GM18858 (cell line): ENCODE measurements around the gene ITGB5.
"Not testable (repeated sequence)": the region's sequence is repeated elsewhere in the genome, so short reads cannot be mapped to it uniquely, and the experiment has no call there.

Source experiments
- ATAC-seq: cut with Tn5 transposase; IDR thresholded peaks from one replicate; pipeline ENCODE4 v1.9.1; 2021; ENCODE audit not compliant: unreplicated experiment

The ITGB5 gene

GRCh38 chr3:124791142-124791541 lies 96.0 kb downstream of the ITGB5 start:
- no peak for ATAC-seq

GRCh38 chr3:124789103-124789502 lies 98.1 kb downstream of the ITGB5 start:
- ATAC-seq: not testable (repeated sequence)

DNA sequence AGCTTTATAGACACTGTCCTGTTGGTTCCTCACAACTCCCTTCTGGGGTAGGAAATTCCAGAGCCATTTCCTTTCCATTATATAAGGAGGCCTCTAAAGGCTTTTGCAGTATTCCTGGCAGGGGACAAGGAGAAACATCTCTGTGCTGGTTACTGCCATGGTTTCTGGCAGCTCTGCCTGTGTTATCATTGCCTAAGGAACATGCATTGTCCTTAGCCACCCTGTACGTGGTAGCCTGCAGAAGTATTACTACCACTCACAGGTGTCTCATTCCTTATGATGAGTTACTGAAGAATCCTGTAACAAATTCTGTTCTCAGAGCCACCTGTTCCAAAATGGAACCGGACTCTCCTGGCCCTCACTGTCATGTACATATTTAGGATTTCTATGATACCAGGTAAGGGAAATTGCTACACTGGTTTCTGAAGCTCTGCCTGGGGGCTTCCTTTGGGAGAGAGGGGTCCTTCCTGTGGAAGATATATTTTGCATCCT lies 98.9 kb downstream of the ITGB5 start:
- ATAC-seq: no peak

DNA sequence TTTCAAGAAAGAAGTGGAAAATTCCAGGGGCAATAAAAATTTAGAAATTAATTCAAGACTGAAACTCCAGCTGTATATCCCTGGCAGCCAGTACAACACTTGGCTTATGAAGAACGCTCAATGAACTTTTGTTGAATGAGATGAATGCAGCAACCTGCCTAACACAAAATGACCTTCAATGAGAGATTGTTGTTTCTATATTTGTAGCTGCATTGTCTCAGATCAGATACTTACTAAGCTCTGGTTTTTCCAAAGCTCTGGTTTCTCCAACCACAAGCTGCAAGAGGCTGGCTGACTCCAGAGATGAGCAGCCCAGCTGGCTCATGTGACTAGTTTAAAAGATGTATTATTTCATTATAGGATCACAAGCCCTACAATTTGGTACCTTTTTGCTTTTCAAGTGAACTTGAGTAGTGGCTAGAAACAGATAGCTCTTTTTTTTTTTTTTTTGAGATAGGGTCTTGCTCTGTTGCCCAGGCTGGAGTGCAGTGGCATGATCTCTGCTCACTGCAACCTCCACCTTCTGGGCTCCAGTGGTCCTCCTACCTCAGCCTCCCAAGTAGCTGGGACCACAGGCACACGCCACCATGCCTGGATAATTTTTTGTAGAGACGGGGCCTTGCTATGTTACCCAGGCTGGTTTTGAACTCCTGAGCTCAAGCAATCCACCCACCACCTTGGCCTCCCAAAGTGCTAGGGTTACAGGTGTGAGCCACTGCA lies 99.5 kb downstream of the ITGB5 start:
- no peak for ATAC-seq

DNA sequence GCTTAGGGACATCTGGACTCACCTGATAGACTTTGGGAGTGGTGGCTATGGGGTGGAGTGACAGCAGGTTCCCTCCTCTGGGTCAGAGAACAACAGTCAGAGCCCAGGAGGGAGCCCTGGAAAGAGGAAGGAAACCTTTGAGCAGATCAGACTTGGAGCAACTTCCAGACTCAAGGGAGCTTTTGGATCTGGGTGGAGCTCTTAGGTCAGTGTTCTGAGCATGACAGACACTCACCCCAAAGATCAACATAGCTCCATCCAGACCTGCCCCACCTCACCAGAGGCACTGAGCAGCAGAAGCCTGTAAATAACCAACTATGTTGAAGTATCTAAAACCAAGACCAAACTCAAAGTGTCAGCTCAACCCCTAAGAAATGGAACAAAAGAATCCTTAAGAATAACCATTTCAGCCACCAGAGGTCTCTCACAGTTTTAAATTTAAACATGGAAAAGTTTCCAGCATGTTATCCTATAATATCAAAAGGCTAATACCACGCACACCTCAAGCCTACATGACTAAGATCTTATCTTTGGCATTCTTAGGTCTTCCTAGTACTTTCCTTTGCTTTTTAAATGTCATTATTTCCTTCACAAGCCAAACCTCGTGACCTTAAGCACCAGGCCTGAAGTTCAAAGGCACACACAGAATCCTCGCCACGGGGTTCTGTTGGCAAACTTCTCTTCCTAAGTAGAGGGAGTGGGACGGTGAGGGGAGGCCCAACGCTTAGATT lies 100.5 kb downstream of the ITGB5 start:
- no peak for ATAC-seq

- ATAC-seq: no peak
Measured at GRCh38 chr3:124785973-124786372, 101.2 kb downstream of the ITGB5 start.

GRCh38 chr3:124784686-124785382 lies 102.3 kb downstream of the ITGB5 start:
- peak; percentile 57 for ATAC-seq

DNA sequence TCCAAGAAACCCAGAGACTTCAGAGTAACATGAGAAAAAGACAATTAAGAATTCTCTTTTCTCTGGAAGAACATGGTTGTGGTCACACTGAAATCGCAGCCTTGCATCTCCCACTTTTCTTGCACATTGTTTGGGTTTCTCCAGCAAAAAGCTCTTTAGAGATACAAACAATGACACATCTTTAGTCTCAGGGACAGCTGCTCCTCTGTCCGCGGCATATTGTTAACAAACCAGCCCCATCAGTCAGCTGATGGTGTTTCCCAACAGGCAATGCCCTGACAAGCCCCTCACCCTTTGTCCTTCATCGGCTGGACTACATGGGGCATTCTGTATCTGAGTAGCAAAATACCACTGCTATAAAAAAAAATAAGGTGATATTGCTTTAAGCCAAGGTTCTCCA lies 103.5 kb downstream of the ITGB5 start:
- no peak for ATAC-seq

DNA sequence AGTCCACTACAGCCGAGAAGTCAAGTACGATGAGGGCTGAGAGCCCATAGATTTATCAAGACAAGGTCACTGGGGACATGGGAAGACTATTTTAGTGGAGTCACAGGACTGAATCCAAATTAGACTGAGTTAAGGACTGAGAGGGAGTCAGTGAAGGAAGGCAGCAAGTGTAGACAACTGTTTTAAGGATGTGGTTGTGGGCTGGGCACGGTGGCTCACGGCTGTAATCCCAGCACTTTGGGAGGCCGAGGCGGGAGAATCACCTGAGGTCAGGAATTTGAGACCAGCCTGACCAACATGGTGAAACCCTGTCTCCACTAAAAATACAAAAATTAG lies 104.8 kb downstream of the ITGB5 start:
- ATAC-seq: not testable (repeated sequence)

DNA sequence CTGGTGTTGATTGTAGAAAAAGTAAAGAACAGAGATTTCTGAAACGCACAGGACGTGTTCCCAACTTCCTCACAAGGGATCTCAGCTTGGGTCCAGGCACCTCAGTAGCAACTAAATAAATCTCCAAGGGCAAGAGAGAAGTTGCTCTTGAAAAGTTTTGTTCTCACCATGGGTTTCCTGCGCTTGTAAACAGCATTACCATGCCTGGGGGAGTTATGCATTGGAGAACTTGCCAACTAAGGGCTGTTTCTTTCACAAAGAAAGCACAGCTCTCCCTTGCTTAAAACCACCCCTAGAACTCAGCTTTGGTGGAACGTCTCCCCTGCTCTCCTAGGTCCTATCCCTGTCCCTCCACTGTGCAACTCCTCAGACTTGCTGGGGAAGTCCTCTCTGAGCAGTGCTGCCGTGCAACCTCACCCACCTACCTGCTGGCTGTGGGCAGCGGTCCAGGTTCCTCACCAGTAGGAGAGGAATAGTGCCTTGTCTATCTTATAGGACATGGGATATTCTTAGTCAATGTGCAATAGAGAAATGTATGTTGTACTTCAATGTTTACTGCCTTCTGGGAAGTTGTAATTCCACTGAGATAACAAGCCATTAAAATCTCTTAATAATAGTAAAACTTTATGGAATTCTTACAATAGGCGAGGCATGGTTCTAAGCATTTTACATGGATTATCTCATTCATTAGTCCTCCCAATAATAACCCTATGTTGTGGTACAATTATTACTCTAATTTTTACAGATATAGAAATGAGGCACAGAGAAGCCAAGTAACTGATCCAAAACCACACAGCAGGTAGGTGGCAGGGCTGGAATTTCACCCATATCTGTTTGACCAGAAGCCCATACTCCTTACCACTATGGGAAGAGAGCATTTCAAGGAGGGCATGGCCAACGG lies 105.4 kb downstream of the ITGB5 start:
- no peak for ATAC-seq

DNA sequence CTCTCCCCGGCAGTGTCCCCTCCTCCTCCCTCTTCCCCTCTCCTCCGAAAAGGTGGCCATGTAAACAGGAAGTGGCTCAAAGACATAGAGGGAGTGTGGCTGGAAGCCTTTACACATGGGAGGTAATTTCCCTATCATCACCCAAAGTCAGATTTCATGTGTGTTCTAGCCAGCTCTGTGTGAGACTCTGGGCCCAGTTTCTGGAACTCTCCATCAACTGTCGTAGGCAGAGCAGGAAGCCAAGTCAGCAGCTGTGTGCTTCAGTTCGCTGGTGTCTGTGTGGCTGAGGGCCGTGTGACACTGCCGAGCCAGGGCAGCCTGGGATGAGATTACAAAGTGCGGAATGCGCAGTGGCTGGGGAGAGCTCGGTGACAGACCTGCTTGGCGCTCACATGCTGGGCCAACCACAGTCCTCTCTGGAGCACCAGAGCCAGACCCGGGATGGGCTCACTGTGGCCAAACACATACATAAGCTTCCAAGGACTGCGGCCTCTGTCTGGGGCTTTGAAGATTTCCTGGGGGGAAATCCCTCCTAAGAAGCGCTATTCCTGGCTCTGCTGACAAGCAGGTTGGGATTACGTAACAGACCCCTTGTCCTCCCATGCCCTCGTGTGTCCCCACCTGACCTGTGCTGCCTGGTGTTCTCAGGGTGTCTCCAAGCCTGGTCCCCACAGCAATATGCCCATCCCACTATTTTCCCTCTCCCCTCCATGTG lies 106.2 kb downstream of the ITGB5 start:
- no peak for ATAC-seq

DNA sequence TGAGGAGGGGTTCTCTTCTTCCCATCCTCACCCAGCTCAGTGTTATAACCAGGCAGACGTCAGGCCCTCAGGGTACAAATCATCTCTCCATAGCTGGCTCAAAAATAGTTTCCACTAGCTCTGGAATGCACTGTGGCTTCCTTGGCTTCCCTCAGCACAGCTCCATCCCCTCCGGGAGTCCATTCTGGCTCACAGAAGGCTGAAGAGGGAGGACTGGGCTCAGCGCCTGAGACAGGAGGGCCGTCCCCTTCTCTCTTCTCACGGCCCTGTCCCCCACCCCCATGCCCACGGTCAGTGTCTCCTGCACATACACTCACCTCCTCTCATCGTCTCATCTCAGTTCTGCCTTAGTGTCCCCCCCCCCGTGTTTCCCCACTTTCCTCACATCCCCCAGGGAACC lies 106.8 kb downstream of the ITGB5 start:
- no peak for ATAC-seq

GRCh38 chr3:124779751-124780191 lies 107.4 kb downstream of the ITGB5 start:
- no peak for ATAC-seq

DNA sequence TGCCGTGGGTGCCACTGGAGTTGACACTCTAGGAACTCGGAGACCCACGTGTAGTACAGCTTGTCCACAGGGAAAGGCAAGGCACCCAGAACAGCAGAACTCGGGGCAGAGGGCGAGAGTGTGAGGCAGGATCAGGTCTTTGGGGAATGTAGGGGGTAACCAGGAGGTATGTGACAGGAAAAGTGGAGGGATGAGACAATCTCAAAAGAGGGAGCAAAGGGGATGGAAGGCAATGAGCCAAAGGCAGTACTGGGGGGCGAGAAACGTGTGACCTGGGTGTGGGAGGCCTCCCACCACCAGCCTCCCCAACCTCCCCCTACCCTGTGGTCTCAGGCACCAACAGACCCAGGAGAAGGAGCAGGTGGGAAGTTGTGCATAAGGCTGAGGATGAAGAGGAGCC lies 108.0 kb downstream of the ITGB5 start:
- no peak for ATAC-seq

DNA sequence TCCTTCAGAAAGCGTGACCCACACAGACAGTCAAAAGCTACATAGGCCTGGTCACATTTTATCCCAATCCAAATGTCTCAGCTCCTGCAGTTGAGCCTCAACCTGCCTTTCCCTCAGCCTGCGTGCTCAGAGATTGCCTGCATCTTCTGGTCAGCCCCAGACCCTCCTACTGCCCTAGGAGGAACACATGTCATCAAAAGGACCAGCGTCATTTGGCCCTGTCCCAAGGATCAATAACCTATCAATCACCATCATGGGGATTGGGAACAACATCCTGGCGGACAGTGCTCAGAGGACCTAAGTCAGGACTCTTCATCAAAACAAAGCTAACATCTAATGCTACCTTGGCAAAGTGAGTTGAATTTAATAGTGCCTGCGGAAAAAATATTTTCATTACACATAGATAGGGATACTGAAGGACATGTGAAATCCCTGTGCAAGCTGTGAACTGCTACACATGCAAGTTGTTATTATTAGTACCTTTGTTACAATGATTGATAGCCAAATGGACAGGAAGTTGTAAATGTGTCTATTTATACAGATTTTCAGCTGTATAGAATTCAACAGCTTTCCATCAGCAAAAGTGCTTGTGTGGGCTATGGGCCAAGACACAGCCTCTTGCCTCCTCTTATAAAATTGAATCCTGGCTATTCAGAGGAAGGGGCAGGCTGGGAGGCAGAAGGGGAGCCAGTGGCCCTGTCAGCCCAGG lies 109.2 kb downstream of the ITGB5 start:
- no peak for ATAC-seq

DNA sequence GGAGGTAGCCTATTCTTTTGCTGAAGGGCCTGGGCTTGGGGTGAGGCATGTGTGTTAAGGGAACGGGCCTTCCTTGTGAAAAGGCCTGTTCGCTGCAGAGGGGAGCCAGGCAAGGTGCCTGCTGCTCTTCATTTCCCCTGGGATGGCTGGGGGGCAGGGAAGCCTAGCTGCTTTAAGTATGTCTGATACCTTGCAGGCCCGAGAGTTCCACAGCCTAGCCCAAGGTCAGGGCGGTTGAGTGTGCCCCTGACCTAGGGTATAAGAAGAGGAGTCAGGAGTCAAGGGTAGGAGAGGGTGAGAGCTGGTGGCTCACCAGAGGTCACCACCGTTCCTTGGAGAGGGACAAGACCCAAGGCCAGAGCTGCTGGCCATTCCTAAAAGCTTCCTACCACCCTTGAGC lies 110.3 kb downstream of the ITGB5 start:
- no peak for ATAC-seq

DNA sequence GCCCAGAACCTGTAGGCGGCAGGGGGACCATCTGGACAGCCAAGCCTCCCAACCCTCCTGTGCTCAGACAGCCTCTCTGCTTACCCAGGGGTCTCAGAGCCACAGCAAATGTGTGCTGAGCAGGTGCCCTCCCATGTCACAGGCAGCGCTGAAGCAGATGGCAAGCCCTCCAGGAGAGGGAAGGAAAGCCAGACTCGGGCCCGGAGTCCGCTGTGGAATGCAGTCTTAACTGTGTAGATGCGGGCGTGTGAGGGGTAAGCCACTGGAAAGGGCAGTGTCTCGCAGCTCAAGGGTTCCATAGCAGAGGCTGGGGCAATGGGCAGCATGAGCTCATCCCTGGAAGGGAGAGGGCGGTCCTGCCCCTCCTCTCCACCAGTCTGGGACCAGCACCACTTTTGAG lies 111.3 kb downstream of the ITGB5 start:
- ATAC-seq: no peak

DNA sequence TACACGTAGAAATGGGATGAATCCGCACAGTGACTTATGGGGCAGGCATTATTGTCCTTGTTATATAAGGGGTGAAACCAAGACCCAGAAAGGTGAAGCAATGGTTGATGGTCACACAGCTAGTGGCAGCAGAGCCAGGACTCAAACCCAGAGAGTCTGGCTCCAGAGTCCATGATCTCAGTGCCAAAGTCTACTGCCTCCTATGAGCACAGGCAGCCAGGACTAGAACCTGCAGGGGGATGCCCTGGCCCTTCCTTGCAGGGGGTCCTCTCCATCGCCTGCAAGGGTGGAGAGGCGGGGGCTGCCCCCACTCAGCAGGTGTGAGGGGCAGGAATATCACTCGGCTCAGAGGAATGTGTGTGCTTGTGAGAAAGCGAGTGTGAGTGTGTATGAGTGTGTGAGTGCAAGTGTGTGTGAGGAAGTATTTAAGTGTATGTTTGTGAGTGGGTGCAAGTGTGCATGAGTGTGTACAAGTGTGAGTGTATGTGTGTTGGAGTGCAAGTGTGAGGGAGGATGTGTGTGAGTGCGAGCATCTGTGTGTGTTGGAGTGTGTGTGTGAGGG lies 112.2 kb downstream of the ITGB5 start:
- ATAC-seq: no peak

- ATAC-seq: no peak
Measured at GRCh38 chr3:124774327-124774718, 112.8 kb downstream of the ITGB5 start.
